ENCODE measurements around the gene USP6NL.
A peak's percentile ranks its signal among the peaks of the same experiment; 100 is the strongest.

USP6NL gene

DNA sequence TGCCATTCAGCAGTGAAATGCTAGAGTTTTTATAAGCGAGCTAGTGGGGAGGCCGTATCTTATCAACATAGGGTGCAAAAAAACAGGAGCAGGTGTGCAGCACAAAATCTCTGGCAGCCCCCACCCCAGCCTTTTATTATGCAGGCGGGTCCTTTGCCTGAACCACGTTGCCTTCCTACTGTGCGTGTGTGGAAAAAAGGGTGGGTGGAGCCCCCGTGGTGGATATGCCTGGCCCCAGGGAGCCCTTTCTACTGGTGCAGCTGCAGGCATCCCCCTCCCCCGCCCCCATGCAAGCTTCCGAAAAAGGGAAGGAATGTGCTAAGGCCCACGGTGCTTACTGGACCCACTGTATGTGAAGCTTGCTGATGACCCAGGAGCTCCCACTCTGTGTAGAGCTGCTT, 175.9 kb downstream of the USP6NL start:
- in situ Hi-C loops (cut with HindIII; ENCODE audit: low sequenced_read_pairs) = no loop called here
- DNase-seq (ENCODE audit: low read depth) = no peak
- H3K4me3 ChIP-seq (ENCODE audit: low read depth, low read length) = no peak overlapping the region
- TF ChIP-seq CTCF (IDR thresholded peaks at IDR 0.05; ENCODE audit: low read depth, low read length, missing control alignments) = no peak

- in situ Hi-C loops (cut with HindIII; ENCODE audit: low sequenced_read_pairs) = no loop called here
- peak; percentile 9 for TF ChIP-seq CTCF (IDR thresholded peaks at IDR 0.05; ENCODE audit: low read depth, low read length, missing control alignments)
Observed at GRCh38 chr10:11434324-11434723, 177.1 kb downstream of the USP6NL start.

GRCh38 chr10:11433657-11434056, 177.8 kb downstream of the USP6NL start:
- TF ChIP-seq CTCF (IDR thresholded peaks at IDR 0.05; ENCODE audit: low read depth, low read length, missing control alignments) = no peak
- DNase-seq (ENCODE audit: low read depth) = no peak
- in situ Hi-C loops (cut with HindIII; ENCODE audit: low sequenced_read_pairs) = no loop called here
- no peak overlapping the region for H3K4me3 ChIP-seq (ENCODE audit: low read depth, low read length)

More at GRCh38 chr10:11434324-11434723, 177.1 kb downstream of the USP6NL start:
- H3K4me3 ChIP-seq (ENCODE audit: low read depth, low read length) = no peak overlapping the region
- DNase-seq (ENCODE audit: low read depth) = no peak

- no peak for DNase-seq (ENCODE audit: low read depth)
- no peak overlapping the region for H3K4me3 ChIP-seq (ENCODE audit: low read depth, low read length)
- TF ChIP-seq CTCF (IDR thresholded peaks at IDR 0.05; ENCODE audit: low read depth, low read length, missing control alignments) = no peak
- in situ Hi-C loops (cut with HindIII; ENCODE audit: low sequenced_read_pairs) = no loop called here
Observed at GRCh38 chr10:11431216-11431555, 180.3 kb downstream of the USP6NL start.

DNA sequence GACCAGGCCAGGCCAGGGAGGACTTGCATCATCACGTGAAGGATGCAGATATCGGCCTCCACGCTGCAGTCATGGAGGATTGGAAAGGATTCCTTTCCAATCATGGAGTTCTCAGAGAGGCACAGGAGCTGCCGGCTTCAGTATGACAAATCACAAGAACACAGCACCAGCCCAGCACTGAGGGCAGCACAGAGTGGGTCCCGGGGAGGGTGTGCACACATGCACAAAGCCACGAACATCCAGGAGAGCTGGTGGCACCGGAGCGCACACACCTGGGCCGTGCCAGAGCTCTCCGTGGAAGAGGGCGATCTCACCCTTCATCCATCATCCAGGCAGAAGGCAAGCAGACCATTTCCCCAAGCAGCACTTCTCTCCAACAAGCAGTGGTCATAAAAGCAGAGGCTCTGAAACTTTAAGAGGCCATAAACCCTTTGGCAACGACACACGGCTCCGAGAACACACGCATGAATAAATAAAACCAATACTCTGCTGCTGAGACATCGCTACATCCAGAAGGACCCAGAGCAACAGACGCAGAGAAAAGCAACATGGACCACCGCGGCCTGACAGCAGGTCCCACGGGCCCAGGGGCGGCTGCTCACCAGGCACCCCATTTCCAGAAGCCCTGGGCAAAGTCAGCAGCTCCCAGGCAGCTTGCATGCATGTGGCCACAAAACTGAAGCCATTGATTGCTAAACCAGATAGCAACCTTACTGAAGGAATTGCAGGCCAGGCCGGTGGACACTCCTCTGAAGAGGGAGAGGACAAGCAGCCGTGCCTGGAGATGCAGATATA, 180.8 kb downstream of the USP6NL start:
- TF ChIP-seq CTCF (IDR thresholded peaks at IDR 0.05; ENCODE audit: low read depth, low read length, missing control alignments) = no peak
- H3K4me3 ChIP-seq (ENCODE audit: low read depth, low read length) = no peak overlapping the region
- in situ Hi-C loops (cut with HindIII; ENCODE audit: low sequenced_read_pairs) = no loop called here
- DNase-seq (ENCODE audit: low read depth) = no peak

- DNase-seq (ENCODE audit: low read depth) = no peak
- H3K4me3 ChIP-seq (ENCODE audit: low read depth, low read length) = no peak overlapping the region
- in situ Hi-C loops (cut with HindIII; ENCODE audit: low sequenced_read_pairs) = loop anchor here (5.0 kb wide), 1 partner anchor 92 kb away; no protein-coding TSS in a partner anchor
- no peak for TF ChIP-seq CTCF (IDR thresholded peaks at IDR 0.05; ENCODE audit: low read depth, low read length, missing control alignments)
Observed at GRCh38 chr10:11429439-11430052, 181.9 kb downstream of the USP6NL start.

Data from astrocyte of the cerebellum (primary cell).